ENCODE measurements around the gene MYH4. TPM values are rescaled to one million over a fixed set of nuclear protein-coding genes. Genes with fewer than 3 reads are reported as not detected.
A peak's percentile ranks its signal among the peaks of the same experiment; 100 is the strongest.

The MYH4 gene
- total RNA-seq, 1 experiment from 2014 or later = not detected

- ChIA-PET RAD21 (ENCODE audit: low non-redundant PET in 1 of 2, low total read pairs in 2 of 2, uncharacterized antibody in 2 of 2, unreplicated experiment in 2 of 2) (no interaction called here), POLR2A (no interaction called here), CTCF (no interaction called here)
- H3K9me2 ChIP-seq (ENCODE audit: insufficient read depth) = no peaks in the 10 kb centered on the region
- H4K20me1 ChIP-seq (ENCODE audit: insufficient read depth) = no peaks in the 10 kb centered on the region
- no peak for TF ChIP-seq YY1 (IDR thresholded peaks at IDR 0.05; ENCODE audit: extremely low read depth, insufficient replicate concordance, low read depth, low read length)
- TF ChIP-seq POLR2AphosphoS5 (IDR thresholded peaks at IDR 0.05; ENCODE audit: low read depth, low read length) = no peak
- peak in 1 of 3 experiments; percentile 17; a peak in 1 of 6 replicates for TF ChIP-seq CTCF (IDR thresholded peaks at IDR 0.05 in 2 of 3, conservative IDR thresholded peaks at IDR 0.05 in 1 of 3; ENCODE audit: borderline replicate concordance in 1 of 3, insufficient read depth in 1 of 3, low read depth in 2 of 3, low read length in 2 of 3)
- no peak for TF ChIP-seq MAX (IDR thresholded peaks at IDR 0.05)
- TF ChIP-seq CEBPB (IDR thresholded peaks at IDR 0.05; ENCODE audit: low read depth) = no peak
- DNase-seq (ENCODE audit: low read depth, low spot score) (no peak), ATAC-seq (no peak)
- no peaks in the 10 kb centered on the region for H3K4me1 ChIP-seq (ENCODE audit: control insufficient read depth in 1 of 2, insufficient read depth in 2 of 2, low read length in 2 of 2)
- no peaks in the 10 kb centered on the region for H3K79me2 ChIP-seq (ENCODE audit: insufficient read depth, low read length)
- intact Hi-C loops (cut with micrococcal nuclease) = no loop called here
- H3K27me3 ChIP-seq (ENCODE audit: insufficient read depth, low read length) = no peaks in the 10 kb centered on the region
- H3K36me3 ChIP-seq (ENCODE audit: control insufficient read depth in 1 of 2, insufficient read depth in 2 of 2, low read length in 2 of 2) = no peaks in the 10 kb centered on the region
- no peak overlapping the region for H3K27ac ChIP-seq (ENCODE audit: low read depth, low read length)
- BruUV-seq (replicated peaks) = no TSS peak
- H3K9me3 ChIP-seq (ENCODE audit: control insufficient read depth in 1 of 2, insufficient read depth in 1 of 2, low read depth in 1 of 2, low read length in 2 of 2) = no peaks in the 10 kb centered on the region
- no peak overlapping the region for H3K4me2 ChIP-seq (ENCODE audit: low read length)
- H3K9ac ChIP-seq (ENCODE audit: low read length) = no peak overlapping the region
- no peak overlapping the region for H3K4me3 ChIP-seq (replicated peaks in 1 of 2; ENCODE audit: low read depth in 1 of 2, low read length in 2 of 2)
- no peak overlapping the region for H2AFZ ChIP-seq (ENCODE audit: low read depth, low read length, poor library complexity, severe bottlenecking)
These were observed 54.2 kb downstream of the MYH4 start for GRCh38 chr17:10415161-10415560.

GRCh38 chr17:10403589-10403988 lies 65.8 kb downstream of the MYH4 start:
- no peak for ATAC-seq
- H3K4me2 ChIP-seq (ENCODE audit: low read length) = no peak overlapping the region
- BruUV-seq (replicated peaks) = no TSS peak
- ChIA-PET CTCF (interaction anchor here (0.8 kb wide), 1 partner anchor 211 kb away, joined by 3 read pairs; no protein-coding TSS in a partner anchor), POLR2A (interaction anchor here (0.7 kb wide), 1 partner anchor 208 kb away, joined by 3 read pairs; no protein-coding TSS in a partner anchor), RAD21 (ENCODE audit: low non-redundant PET in 1 of 2, low total read pairs in 2 of 2, uncharacterized antibody in 2 of 2, unreplicated experiment in 2 of 2) (no interaction called here)
- H3K79me2 ChIP-seq (ENCODE audit: insufficient read depth, low read length) = no peaks in the 10 kb centered on the region
- no peak overlapping the region for H3K4me3 ChIP-seq (replicated peaks in 1 of 2; ENCODE audit: low read depth in 1 of 2, low read length in 2 of 2)
- no peak for DNase-seq (ENCODE audit: low read depth, low spot score)
- no peak overlapping the region for H3K9ac ChIP-seq (ENCODE audit: low read length)
- intact Hi-C loops (cut with micrococcal nuclease) = no loop called here
- H3K27me3 ChIP-seq (ENCODE audit: insufficient read depth, low read length) = no peaks in the 10 kb centered on the region; the same call in 1 of the 2 replicates
- H3K27ac ChIP-seq (ENCODE audit: low read depth, low read length) = no peak overlapping the region
- no peaks in the 10 kb centered on the region for H3K9me3 ChIP-seq (ENCODE audit: control insufficient read depth in 1 of 2, insufficient read depth in 1 of 2, low read depth in 1 of 2, low read length in 2 of 2)
- H4K20me1 ChIP-seq (ENCODE audit: insufficient read depth) = no peaks in the 10 kb centered on the region
- H3K9me2 ChIP-seq (ENCODE audit: insufficient read depth) = no peaks in the 10 kb centered on the region
- H2AFZ ChIP-seq (ENCODE audit: low read depth, low read length, poor library complexity, severe bottlenecking) = no peak overlapping the region
- H3K4me1 ChIP-seq (ENCODE audit: control insufficient read depth in 1 of 2, insufficient read depth in 2 of 2, low read length in 2 of 2) = no peaks in the 10 kb centered on the region
- H3K36me3 ChIP-seq (ENCODE audit: control insufficient read depth in 1 of 2, insufficient read depth in 2 of 2, low read length in 2 of 2) = no peaks in the 10 kb centered on the region
- TF ChIP-seq SRF (IDR thresholded peaks at IDR 0.05; ENCODE audit: low read depth) = no peak
- no peak for TF ChIP-seq FOSL1 (IDR thresholded peaks at IDR 0.05; ENCODE audit: low read depth)
- no peak for TF ChIP-seq CEBPB (IDR thresholded peaks at IDR 0.05; ENCODE audit: low read depth)
- TF ChIP-seq ATF3 (IDR thresholded peaks at IDR 0.05) = no peak
- TF ChIP-seq JUND (IDR thresholded peaks at IDR 0.05) = no peak
- TF ChIP-seq TCF7L2 (IDR thresholded peaks at IDR 0.05; ENCODE audit: borderline replicate concordance, extremely low read depth, insufficient read depth, insufficient read length) = no peak
- no peak for TF ChIP-seq ZNF274 (IDR thresholded peaks at IDR 0.05; ENCODE audit: low read depth, low read length)
- TF ChIP-seq POLR2A (IDR thresholded peaks at IDR 0.05; ENCODE audit: borderline replicate concordance, extremely low read depth, insufficient read depth, insufficient read length) = no peak
- no peak for TF ChIP-seq ZBTB33 (IDR thresholded peaks at IDR 0.05; ENCODE audit: extremely low read depth, insufficient replicate concordance, low read length)
- no peak for TF ChIP-seq ELF1 (IDR thresholded peaks at IDR 0.05; ENCODE audit: borderline replicate concordance, low read depth)
- TF ChIP-seq YY1 (IDR thresholded peaks at IDR 0.05; ENCODE audit: extremely low read depth, insufficient replicate concordance, low read depth, low read length) = no peak
- no peak for TF ChIP-seq EZH2phosphoT487 (IDR thresholded peaks at IDR 0.05; ENCODE audit: borderline replicate concordance)
- TF ChIP-seq SP1 (IDR thresholded peaks at IDR 0.05; ENCODE audit: low read depth) = no peak
